HG02610 (cell line): ENCODE measurements around the gene ALG13.
"Not testable (repeated sequence)": the region's sequence is repeated elsewhere in the genome, so short reads cannot be mapped to it uniquely, and the experiment has no call there.

Experiments used
- ATAC-seq: cut with Tn5 transposase; IDR thresholded peaks from one replicate; pipeline ENCODE4 v1.9.1; 2021; ENCODE audit warnings: mild to moderate bottlenecking, moderate library complexity; ENCODE audit not compliant: unreplicated experiment

ALG13 gene

GRCh38 chrX:111680988-111681779 is at the start of gene ALG13:
TSS of gene ALG13 (plus strand) at chrX:111681170. CDS start at chrX:111681219, 49 bp downstream.
- ATAC-seq: peak; percentile 99

GRCh38 chrX:111634823-111635729 is 45.9 kb upstream of the ALG13 start:
- ATAC-seq: no peak

GRCh38 chrX:111641969-111642368 is 39.0 kb upstream of the ALG13 start:
- ATAC-seq: no peak

GRCh38 chrX:111645165-111645564 is 35.8 kb upstream of the ALG13 start:
- ATAC-seq: not testable (repeated sequence)

GRCh38 chrX:111645607-111646006 is 35.4 kb upstream of the ALG13 start:
- ATAC-seq: no peak

GRCh38 chrX:111646515-111646914 is 34.5 kb upstream of the ALG13 start:
- ATAC-seq: no peak

GRCh38 chrX:111648802-111649201 is 32.2 kb upstream of the ALG13 start:
- no peak for ATAC-seq

- ATAC-seq: no peak
These were observed 31.3 kb upstream of the ALG13 start for GRCh38 chrX:111649638-111650037.

- no peak for ATAC-seq
These were observed 30.1 kb upstream of the ALG13 start for GRCh38 chrX:111650845-111651244.

GRCh38 chrX:111652719-111653118 is 28.3 kb upstream of the ALG13 start:
- no peak for ATAC-seq

- no peak for ATAC-seq
These were observed 19.7 kb upstream of the ALG13 start for GRCh38 chrX:111661241-111661640.

GRCh38 chrX:111662292-111662691 is 18.7 kb upstream of the ALG13 start:
- ATAC-seq: no peak

- ATAC-seq: no peak
These were observed 9.3 kb upstream of the ALG13 start for GRCh38 chrX:111671668-111672067.

- peak; percentile 45 for ATAC-seq
These were observed 6.3 kb downstream of the ALG13 start for GRCh38 chrX:111687305-111687704.

- ATAC-seq: no peak
These were observed 14.4 kb downstream of the ALG13 start for GRCh38 chrX:111695297-111695880.

GRCh38 chrX:111719426-111720210 is 38.6 kb downstream of the ALG13 start:
- no peak for ATAC-seq

- ATAC-seq: no peak
These were observed 47.1 kb downstream of the ALG13 start for GRCh38 chrX:111728096-111728495.

GRCh38 chrX:111731351-111731750 is 50.4 kb downstream of the ALG13 start:
- no peak for ATAC-seq

- ATAC-seq: no peak
These were observed 55.6 kb downstream of the ALG13 start for GRCh38 chrX:111736571-111736970.

- no peak for ATAC-seq
These were observed 61.0 kb downstream of the ALG13 start for GRCh38 chrX:111742018-111742417.

GRCh38 chrX:111743316-111743715 is 62.3 kb downstream of the ALG13 start:
- no peak for ATAC-seq
